Suppressor macrophage treated with lipopolysaccharide for 4 hours (primary cell): ENCODE results near the gene CISD3.

Experiments
- DNase-seq: peaks from one replicate; pipeline ENCODE4 v3.0.0-alpha.2; 2020

The CISD3 gene

DNA sequence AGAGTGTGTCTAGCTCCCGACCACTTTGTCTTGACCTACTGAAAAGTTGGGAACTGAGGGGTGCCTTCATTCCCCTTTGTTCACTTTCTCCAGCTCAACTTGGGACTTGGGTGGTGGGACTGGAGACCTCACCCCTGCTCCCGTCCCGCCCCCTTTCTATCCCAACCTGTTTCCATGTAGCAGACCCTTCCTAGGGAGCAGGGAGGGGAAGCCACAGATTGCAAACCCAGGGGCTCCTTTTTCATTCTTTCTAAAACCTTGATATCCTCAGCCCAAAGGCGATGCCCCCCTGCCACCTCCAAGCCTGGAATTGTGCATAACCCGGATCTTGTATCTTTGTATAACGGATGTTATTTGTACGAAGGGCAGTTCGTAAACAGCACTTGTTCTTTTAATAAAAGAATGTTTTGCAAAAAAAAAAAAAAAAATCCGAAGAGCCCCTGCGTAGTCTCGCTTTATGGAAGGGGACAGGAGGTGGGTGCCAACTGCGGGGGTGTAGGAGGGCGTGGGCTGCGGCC lies 714 bp upstream of the CISD3 start:
- DNase-seq: no peak

DNA sequence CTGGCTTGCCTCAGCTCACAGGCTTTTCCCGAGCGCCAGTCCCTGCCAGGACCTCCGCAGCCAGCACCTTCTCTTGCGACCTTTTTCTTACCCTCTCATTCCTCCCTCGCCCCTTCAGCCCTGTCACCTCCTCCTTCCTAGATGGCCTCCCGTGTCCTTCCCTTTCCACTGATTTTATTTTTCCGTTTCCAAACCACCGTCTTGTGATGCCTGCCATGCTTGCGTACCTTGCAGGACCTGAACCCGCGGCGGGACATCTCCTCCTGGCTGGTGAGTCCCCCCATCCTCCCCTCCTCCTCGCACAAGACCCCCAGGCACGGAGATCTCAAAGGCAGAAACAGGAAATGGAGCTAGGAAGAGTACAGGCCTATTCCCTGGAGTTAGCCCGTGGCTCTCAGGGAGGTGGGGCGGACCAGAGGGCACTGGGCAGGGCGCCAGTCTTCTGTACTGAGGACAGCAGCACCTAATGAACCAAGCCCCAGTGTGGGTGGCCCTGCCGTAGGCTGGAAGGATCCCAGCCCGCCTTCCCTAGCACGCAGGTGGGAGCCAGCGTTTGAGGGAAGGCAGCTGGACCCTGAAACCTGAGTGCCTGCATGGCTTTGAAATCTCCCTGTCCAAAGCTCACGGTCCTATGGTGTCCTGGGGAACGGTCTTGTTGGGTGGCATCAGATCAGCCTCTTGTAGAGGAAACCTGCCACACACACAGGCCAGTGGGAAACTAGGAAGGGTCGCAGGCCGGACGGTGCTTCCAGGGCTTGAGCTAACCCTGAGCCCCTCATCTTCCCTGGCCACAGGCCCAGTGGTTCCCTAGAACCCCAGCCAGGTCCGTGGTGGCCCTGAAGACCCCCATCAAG lies 612 bp downstream of the CISD3 start:
- no peak for DNase-seq

DNA sequence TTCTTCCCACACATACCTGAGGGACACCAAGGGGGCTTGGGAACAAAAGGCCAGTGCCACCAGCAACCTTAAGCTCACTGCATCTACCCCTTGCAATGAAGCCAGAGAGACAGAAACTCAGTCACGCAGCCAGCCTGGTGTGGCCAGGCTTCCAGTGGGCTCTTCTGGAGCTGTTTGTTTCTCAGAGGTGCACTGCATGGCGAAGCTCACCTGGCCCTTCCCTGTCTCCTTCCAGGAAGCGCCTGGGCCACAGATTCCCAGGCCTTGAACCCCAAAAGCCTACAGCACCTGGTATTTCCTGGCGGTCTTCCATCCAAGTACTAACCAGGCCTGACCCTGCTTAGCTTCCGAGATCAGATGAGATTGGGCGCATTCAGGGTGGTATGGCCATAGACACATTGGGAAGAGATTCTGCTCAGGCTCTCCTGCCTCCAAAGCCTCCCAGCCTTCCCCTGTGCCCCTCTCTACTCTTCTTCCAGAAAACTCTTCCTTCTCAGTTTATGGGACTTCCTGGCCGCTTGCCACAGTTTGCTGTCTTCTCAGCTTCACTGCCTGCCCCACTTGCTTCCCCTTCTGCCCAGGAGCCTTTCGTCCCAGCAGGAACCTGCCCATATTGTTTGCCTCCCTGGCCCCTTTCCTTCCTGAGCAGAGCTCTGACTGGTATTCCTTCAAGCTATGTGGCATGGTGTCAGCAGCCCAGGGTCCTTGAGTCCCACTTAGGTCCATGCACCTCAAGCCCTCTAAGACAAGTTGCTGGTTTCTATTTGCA lies 1.6 kb downstream of the CISD3 start:
- DNase-seq: no peak

DNA sequence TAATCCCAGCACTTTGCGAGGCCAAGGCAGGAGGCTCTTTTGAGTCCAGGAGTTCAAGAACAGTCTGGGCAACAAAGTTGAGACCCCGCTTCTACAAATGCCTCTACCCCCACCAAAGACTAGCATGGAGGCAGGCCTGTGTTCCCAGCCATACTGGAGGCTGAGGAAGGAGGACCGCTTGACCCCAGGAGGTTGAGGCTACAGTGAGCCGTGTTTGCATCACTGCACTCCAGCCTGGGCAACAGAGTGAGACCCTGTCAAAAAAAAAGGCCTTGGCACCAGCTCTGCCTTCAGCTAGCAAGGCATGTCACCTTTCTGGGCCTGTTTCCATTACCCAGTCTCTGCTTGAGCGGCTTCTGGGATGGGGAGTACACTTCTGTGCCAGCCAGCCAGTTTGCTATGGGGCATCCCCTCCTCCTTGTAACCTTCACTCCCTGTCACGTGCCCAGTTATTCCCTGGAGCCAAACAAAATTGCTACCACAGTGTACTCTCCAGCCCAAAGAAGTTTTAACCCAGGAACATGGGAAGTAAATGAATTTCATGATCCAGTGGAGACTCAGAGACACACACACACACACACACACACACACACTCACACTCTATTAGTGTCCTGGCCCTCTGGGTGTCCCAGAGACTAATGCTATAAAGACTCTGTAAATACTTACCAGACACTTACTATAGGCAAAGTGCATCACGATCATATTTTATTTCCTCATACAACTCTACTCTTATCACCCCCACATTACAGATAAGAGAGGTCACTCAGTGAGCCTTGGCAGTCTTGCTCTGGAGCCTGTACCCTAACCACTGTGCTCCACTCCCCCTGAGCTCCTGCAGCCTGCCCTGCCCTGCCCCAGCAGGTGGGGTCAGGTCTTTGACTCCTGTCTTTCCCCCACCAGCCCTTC lies 2.5 kb downstream of the CISD3 start:
- DNase-seq: no peak

DNA sequence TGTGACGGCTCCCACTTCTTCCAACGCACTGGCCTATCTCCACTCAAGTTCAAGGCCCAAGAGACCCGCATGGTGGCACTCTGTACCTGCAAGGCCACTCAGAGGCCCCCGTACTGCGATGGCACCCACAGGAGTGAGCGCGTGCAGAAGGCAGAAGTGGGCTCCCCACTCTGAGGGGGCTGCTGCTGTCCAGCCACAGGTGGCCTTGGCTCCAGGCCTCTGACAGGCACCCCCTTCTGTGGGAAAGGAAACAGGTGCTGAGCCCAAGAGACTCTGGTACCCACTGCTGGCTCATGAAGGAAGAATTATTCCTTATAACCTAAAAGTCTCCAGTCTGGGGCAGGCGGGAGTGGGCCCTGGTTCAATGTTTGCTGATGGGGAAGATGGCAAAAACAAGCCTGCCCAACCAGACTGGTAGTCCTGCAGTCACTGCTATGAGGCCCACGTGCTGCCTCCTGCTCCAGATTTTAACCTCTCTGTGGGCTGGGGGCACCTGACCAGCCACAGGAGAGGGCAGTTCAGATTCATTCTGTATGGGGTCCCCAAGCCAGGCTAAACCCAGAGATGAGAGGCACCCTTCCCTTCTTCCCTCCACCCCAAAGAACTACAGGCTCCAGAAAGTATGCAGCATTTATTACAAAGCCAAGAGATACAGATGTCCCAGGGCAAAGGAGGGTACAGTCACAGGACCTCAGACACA lies 3.3 kb downstream of the CISD3 start:
- DNase-seq: no peak

DNA sequence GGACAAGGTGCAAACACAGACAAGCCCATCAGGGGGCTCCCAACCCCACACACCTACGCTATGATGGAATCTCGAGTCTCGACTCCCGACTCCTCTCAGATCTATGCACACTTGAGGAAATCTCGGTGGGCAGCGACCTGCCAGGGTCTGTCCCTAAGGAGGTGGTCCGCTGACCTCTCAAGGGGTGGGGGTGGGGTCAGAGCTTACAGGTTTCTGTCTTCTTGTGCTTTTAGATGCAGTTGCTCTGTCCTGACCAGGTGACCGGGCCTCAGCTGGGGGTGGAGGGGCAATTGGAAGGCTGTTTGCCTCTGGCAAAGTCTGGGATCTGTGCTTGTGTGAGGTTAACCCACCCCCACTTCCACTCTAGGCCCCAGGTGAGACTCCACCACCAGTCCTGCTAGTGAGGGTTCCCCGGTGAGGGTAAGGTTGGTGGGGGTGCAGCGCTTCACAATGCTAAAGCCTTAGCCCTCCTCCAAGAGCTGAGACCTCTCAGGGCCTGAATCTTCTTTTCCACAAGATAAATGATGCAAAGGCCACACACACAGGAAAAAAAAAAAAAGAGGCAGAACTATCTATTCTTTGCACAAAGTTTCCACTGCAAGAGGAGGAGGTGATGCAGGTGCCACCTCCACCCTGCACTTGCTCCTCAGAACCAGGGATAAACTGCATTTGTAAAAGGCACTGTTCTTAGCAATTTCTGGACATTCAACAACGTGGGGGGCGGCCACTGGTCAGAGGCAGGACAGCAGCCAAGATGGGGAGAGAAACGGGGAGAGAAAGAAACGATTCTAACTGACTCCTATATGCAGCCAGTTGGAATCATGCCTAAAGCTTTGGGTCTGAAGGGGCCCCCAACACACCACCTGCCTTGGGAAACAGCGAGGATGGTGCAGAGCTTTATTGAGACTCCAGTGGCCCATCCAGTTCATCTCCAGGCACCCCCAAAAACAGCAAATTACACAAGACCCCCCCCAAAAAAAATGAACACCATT lies 4.1 kb downstream of the CISD3 start:
- no peak for DNase-seq

DNA sequence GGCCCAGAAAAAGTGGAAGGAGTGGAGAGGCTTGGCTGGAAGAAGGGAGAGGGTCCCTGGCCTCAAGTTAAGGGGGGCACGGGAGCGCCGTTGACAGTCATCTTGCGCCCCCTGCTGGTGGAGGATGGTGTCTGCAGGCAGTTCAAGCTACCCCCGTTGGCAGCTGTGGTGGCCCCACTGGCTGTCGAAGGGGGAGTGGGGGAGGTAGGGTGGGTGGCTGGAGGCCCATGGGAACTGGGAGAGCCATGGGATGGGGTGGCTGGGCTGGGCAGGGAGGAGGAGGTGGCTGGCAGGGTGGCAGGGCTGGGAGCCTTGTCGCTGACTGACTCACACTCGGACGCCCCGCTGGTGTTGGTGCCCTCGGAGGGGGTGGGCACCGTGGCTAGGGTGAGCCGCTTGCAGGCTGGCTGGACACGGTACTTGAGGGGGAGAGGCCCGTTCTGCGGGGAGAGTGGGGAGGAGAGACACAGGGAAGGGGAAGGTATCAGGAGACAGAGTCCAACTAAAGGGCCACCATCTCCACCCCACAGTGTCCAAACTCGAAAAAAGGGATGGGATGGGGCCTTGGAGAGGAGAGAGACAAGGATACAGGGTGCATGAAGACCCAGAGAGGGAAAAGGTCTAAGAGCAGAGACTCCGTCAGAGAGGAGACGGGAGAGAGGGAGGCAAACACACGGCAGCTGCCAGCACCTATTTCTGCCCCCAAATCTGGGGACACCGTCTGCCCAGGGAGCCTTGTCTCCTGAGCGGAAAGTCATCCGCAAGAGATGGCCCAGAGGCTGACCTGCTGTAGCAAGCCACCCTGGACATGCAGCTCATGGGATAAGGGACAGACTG lies 5.2 kb downstream of the CISD3 start:
- peak; percentile 65 for DNase-seq

DNA sequence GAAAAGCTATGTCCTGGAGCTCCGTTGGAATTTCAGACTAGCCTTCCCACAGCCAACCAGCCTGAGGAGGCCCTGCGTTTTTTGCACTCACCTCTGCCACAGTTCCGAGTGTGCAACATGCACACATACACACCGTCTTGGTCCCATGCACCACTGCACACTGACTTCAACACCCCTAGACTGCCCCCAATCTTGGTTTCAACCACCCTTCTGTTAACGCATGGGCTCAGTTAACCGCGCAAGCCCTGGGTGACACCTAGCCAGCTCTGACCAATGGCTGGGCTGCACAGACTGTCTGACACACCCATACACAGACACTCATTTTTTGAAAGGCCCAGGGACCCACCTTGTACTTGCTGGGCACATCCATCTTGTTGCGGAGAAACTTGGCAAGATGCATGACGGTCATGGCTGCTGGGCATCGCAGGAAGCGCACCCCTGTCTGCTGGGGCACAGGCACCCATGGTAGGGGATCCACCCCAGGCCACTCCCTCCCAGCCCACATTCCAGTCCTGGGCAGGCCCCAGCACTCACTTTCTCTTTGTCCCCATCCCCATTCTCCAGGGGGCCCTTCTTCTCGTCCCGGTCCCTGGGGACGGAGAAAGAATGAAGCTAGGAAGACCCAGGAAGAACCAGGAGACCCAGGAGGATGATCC lies 8.0 kb downstream of the CISD3 start:
- DNase-seq: no peak

GRCh38 chr17:38738686-38739085 lies 8.5 kb downstream of the CISD3 start:
- DNase-seq: no peak

DNA sequence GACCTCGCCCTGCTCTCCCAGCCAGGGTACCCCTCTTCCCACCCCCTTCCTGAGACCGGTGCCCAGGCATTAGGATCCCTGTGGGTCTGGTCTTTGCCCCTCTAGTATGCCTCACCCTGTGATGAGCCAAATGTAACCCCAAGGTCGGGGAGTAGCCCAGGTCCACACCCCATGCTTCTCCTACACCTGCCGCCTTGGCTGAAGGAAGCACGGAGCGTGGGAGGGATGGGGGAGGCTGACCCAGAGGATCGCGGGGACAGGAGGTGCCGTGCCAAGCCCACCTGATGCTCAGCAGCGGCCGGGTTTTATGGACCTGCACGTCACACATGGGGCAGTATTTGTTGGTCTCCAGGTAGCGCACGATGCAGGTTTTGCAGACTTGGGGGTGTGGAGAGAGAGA lies 9.2 kb downstream of the CISD3 start:
- DNase-seq: no peak

DNA sequence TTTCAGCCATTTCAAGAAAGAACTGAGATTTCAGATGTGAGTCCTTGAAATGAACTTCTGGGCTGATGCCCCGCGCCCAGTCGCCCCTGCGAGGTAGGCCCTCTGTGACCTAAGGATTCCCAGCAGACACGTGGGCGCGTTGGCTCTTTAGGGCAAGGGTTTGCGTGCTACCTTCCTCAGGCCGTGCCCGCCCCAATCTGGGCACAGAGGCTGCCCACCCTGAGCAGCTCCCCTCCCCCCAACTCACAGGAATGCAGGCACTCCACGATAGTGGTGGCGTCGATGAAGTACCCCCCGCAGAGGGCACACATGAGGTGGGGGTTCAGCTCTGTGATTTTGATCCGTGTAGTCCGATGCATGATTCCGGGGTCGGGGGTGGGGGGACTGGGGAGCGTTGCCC lies 9.9 kb downstream of the CISD3 start:
- no peak for DNase-seq

DNA sequence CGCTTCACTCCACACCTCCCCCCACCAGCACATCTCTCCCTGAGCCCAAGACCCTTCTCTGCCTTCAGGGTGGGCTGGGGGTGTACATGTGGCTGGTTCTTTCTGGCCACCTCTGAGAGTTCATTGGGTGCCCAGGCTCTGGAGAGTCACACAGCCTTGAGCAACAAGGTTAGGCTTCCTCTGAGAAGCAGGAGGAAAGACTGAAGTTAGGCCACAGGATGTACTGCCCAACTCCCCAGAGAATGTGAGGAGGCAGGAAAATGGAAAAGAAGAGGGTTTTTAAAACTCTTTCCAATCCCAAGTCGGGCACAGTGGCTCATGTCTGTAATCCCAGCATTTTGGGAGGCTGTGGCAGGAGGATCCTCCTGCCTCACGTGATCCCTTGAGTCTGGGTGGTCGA lies 10.7 kb downstream of the CISD3 start:
- no peak for DNase-seq

- DNase-seq: no peak
These were observed 11.3 kb downstream of the CISD3 start for GRCh38 chr17:38741461-38741860.

GRCh38 chr17:38741921-38742410 lies 11.8 kb downstream of the CISD3 start:
- DNase-seq: no peak

- no peak for DNase-seq
These were observed 12.5 kb downstream of the CISD3 start for GRCh38 chr17:38742411-38743308.

GRCh38 chr17:38743556-38744171 lies 13.5 kb downstream of the CISD3 start:
- DNase-seq: no peak

DNA sequence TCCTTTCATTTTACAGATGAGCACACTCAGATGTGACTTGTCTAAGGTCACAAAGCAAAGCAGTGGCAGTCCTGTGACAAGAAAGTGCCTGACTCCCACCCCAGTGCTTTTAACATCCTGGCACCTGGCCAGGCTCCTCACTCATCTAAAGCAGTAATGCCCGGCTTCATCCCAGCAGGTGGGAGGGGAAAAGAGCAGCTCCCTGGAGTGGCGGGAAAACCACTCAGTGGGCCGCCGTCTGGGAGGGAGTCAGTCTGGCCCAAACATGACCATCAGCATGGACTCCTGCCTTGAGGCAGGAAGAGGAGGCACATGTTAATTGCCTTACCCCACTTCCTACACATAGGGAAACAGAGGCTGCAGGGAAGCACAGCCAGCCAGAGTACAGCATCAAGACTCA lies 15.4 kb downstream of the CISD3 start:
- no peak for DNase-seq
